Type B pancreatic cell (in vitro differentiated cells): ENCODE data around the gene SRC. TPM values are rescaled to one million over a fixed set of nuclear protein-coding genes. Genes with fewer than 3 reads are reported as not detected.

Experiments used
- DNase-seq: peaks from one replicate; pipeline ENCODE4 v3.0.0; 2021; ENCODE audit warnings: mixed read lengths; ENCODE audit not compliant: unreplicated experiment; ENCODE audit errors: extremely low spot score
- H3K27ac Mint-ChIP-seq: 2 replicates; pipeline ENCODE4 v1.8.0; 2021; ENCODE audit warnings: mild to moderate bottlenecking, mixed read lengths
- H3K27me3 Mint-ChIP-seq: 2 replicates; pipeline ENCODE4 v1.8.0; 2021; ENCODE audit warnings: mixed read lengths
- H3K36me3 Mint-ChIP-seq: 2 replicates; pipeline ENCODE4 v1.8.0; 2021; ENCODE audit warnings: mixed read lengths
- H3K4me1 Mint-ChIP-seq: one replicate; pipeline ENCODE4 v1.8.0; 2021; ENCODE audit warnings: mixed read lengths; ENCODE audit not compliant: unreplicated experiment
- H3K4me3 Mint-ChIP-seq: 2 replicates; pipeline ENCODE4 v1.8.0; 2021; ENCODE audit warnings: mild to moderate bottlenecking, mixed read lengths
- H3K9me3 Mint-ChIP-seq: 2 replicates; pipeline ENCODE4 v1.8.0; 2021; ENCODE audit warnings: mixed read lengths
- total RNA-seq: library from RNA; stranded (reverse); gene quantifications from 2 replicates; pipeline ENCODE4 v1.2.1, GENCODE V29; 2021; ENCODE audit warnings: low replicate concordance
- TF ChIP-seq, protein P1 (sequence below): fragments of 200-600 bp; sonication (generic); conservative IDR thresholded peaks from 2 replicates; pipeline ENCODE4 v1.5.0; 2021; ENCODE audit warnings: antibody characterized with exemption, mild to moderate bottlenecking

SRC gene
- total RNA-seq, 1 donor from 2014 or later, result 56.0 TPM

DNA sequence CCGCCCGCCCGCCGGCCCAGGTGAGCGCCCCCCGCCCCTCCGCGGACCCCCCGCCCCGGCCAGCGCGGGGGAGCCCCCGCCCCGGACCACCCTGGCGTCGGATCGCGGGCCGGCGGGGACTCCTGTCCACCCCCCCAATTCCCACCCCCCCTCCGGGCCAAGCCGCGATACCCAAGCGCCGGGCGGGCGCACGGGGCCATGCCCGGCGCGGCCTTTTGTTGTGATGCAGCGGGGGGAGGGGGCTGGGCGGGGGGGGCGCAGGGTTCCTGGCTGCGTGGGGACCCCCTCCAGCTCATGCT is 245 bp downstream of the SRC start:
- TF ChIP-seq, protein P1, sequence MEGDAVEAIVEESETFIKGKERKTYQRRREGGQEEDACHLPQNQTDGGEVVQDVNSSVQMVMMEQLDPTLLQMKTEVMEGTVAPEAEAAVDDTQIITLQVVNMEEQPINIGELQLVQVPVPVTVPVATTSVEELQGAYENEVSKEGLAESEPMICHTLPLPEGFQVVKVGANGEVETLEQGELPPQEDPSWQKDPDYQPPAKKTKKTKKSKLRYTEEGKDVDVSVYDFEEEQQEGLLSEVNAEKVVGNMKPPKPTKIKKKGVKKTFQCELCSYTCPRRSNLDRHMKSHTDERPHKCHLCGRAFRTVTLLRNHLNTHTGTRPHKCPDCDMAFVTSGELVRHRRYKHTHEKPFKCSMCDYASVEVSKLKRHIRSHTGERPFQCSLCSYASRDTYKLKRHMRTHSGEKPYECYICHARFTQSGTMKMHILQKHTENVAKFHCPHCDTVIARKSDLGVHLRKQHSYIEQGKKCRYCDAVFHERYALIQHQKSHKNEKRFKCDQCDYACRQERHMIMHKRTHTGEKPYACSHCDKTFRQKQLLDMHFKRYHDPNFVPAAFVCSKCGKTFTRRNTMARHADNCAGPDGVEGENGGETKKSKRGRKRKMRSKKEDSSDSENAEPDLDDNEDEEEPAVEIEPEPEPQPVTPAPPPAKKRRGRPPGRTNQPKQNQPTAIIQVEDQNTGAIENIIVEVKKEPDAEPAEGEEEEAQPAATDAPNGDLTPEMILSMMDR, result no peak
- Mint-ChIP-seq H3K4me1 (peaks cover 56% of the 10 kb centered on the region), H3K36me3 (peaks cover 17% of the 10 kb centered on the region), H3K4me3 (no peak overlapping the region), H3K27ac (no peak overlapping the region), H3K27me3 (no peaks in the 10 kb centered on the region), H3K9me3 (no peaks in the 10 kb centered on the region)
- no peak for DNase-seq

DNA sequence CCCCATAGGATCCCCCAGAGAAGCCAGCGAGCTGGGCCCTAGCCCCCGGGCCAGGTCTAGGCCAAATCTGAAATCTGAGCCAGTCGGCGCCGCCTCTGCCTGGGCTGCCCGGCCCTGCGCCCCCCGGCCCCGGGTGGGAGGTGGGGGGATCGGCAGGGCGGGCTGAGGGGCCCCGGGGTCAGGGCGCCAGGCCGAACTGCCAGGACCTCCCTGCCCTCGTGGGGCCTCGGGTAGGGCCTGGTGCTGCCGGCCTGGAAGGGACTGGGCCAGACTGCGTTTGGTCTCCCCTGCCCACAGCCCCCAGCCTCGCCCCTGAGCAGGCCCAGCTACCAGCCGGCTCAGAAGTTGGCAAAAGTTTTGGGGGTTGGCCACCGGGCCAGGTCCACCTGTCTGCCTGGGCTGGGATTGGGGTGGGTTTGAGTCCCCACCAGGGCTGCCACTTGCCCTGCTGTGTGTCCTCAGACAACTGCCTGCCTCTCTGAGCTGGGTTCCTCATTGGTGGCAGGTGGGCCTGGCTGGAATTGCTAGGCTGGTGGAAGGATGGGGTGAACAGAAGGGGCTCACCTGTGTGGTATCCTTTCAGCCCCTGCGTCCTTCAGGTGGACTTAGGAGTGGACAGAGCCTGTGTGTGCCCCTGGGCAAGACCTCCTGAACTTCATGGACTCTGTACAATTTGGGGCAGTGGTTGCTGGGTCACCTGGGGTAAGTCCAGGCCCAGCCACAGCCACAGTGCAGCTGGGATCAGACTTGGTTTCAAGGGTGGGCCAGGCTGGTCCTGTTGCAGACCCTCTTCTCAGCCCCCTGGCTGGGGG is 801 bp downstream of the SRC start:
- H3K4me1 Mint-ChIP-seq, result peaks cover 51% of the 10 kb centered on the region
- peak overlapping the region; percentile 82 for H3K4me3 Mint-ChIP-seq
- DNase-seq, result no peak
- H3K27ac Mint-ChIP-seq, result peak overlapping the region; percentile 81
- no peaks in the 10 kb centered on the region for H3K27me3 Mint-ChIP-seq
- TF ChIP-seq, protein P1, result no peak
- no peaks in the 10 kb centered on the region for H3K9me3 Mint-ChIP-seq
- H3K36me3 Mint-ChIP-seq, result peaks cover 17% of the 10 kb centered on the region

DNA sequence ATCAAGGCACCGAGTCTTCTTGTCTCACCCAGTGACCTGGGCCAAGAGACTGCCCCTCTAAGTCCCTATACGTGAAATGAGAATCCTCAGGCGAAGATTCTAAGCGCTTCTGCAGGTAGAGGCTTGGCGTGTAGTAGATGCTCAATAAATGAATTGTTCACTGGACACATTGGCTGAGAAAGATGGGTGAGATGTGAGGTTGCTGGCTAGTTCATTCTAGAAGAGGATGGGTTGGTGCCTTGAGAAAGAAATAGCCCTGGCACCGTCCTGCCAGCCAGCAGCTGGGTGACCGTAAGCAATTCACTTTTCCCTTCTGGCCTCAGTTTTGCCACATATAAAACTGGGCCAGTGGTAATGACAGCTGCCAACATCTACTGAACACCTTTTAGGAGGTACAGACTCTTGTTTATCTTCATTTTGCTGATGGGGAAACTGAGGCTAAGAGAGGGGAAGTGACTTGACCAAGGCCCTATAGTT is 1.4 kb downstream of the SRC start:
- Mint-ChIP-seq H3K4me1 (peaks cover 50% of the 10 kb centered on the region), H3K27me3 (no peaks in the 10 kb centered on the region), H3K36me3 (peaks cover 17% of the 10 kb centered on the region), H3K27ac (peak overlapping the region; percentile 81), H3K4me3 (peak overlapping the region; percentile 82), H3K9me3 (no peaks in the 10 kb centered on the region)
- no peak for DNase-seq
- TF ChIP-seq, protein P1, result no peak

DNA sequence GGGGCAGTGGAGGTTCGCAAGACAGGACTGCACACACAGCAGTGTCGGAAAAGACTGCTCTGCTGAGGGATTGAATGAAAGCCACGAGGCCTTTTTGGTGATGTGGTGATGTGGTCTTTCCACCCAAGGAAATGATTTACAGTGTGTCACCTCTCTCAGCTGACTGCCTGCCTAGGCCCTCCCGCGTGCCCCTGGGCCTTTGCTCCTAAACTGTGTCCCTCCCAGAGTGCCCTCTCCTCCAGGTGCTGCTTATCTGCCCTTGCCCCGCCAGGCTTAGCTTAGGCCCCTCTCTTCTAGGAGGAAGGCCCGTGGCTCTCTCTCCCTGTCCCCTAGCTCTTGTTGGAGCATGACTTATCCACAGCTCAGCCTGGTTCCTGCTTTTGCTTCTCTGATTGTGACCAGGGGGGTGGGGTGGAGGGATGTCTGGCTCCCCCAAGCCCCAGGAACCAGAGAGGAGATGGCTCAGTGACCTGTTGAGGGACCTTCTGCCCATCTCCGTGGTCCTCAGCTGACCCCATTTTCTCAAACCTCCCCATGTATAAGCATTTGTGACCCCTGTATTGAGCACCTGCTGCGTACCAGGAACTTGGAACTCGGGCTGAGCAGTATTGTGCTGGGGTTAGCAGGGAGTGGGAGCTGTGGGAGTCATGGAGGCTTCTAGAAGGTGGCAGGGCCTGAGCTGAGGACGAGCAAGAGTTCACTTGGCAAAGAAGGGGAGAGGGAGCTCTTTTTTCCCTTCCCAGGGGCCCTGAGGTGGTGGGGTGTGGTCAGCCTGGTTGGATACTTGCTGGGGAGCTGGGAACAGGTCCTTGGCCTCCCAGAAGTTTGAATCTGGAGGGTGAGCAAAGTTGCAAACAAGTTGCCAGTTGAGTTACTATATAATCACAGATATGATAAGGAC is 2.2 kb downstream of the SRC start:
- DNase-seq, result no peak
- TF ChIP-seq, protein P1, result no peak
- H3K27ac Mint-ChIP-seq, result peak overlapping the region; percentile 81
- H3K4me3 Mint-ChIP-seq, result peak overlapping the region; percentile 82
- H3K36me3 Mint-ChIP-seq, result peaks cover 17% of the 10 kb centered on the region
- no peaks in the 10 kb centered on the region for H3K9me3 Mint-ChIP-seq
- no peaks in the 10 kb centered on the region for H3K27me3 Mint-ChIP-seq
- peaks cover 50% of the 10 kb centered on the region for H3K4me1 Mint-ChIP-seq

DNA sequence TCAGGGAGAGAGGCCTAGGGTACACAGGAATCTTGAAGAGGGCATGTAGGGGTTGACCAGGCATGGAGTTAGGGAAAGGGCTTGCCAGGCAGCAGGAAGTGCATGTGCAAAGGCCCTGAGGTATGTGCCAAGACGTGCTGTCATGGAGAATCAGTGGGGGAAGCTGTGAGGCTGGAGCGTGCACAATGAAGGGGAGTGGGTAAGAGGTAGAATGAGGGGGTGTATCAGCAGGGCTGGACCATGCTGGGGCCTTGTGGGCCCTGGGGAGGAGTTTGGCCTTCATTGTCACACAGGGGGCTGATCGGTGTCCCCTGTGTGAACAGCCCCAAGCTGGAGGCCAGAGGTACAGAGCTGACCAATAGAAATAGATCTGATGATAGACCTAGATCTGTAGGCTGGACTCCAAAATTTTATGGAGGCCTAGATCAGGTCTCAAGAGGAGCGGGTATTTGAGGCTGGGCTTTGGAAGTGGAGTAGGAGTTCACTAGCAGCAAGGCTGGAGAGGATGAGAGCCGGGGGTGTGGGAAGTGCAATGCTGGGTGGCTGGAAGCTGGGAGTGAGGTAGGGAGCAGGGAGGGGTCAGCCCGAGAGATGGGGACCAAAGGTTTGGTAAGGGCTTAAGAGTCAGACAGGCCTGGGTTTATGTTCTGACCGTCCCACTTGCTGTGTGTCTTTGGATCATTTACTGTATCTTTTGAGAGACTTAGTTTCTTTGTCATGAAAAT is 3.0 kb downstream of the SRC start:
- H3K36me3 Mint-ChIP-seq, result peaks cover 17% of the 10 kb centered on the region
- no peaks in the 10 kb centered on the region for H3K9me3 Mint-ChIP-seq
- H3K27me3 Mint-ChIP-seq, result no peaks in the 10 kb centered on the region
- H3K27ac Mint-ChIP-seq, result peak overlapping the region; percentile 28
- peak overlapping the region; percentile 82 for H3K4me3 Mint-ChIP-seq
- TF ChIP-seq, protein P1, result no peak
- H3K4me1 Mint-ChIP-seq, result peaks cover 48% of the 10 kb centered on the region
- DNase-seq, result no peak
